HFFc6 (cell line): ENCODE measurements around the gene KLK13. TPM values are rescaled to one million over a fixed set of nuclear protein-coding genes. Genes with fewer than 3 reads are reported as not detected.

Experiments used
- DNase-seq: peaks from one replicate; pipeline ENCODE4 v3.0.0-alpha.2; 2018
- H3K27ac Mint-ChIP-seq: 2 replicates; pipeline ENCODE4 v1.8.0; 2020; ENCODE audit warnings: mild to moderate bottlenecking, mixed read lengths
- H3K27me3 Mint-ChIP-seq: 2 replicates; pipeline ENCODE4 v1.8.0; 2021; ENCODE audit warnings: mild to moderate bottlenecking, moderate library complexity, mixed read lengths; ENCODE audit not compliant: insufficient read depth
- H3K36me3 Mint-ChIP-seq: 2 replicates; pipeline ENCODE4 v1.8.0; 2021; ENCODE audit warnings: low read depth, mixed read lengths
- H3K4me1 Mint-ChIP-seq: 2 replicates; pipeline ENCODE4 v1.8.0; 2020; ENCODE audit warnings: low read depth, mixed read lengths
- H3K4me3 Mint-ChIP-seq: 2 replicates; pipeline ENCODE4 v1.8.0; 2020; ENCODE audit warnings: mild to moderate bottlenecking, moderate library complexity, mixed read lengths
- H3K9me3 Mint-ChIP-seq: 2 replicates; pipeline ENCODE4 v1.8.0; 2020; ENCODE audit warnings: mild to moderate bottlenecking, mixed read lengths
- total RNA-seq, 6 experiments: library from RNA; stranded (reverse); fragmentation: NEBNext Ultra II Directional; extraction: Animal tissue kit (Norgen Biotek cat#: 25700); gene quantifications; 2 replicates in 1 of 6; 3 replicates in 5 of 6; pipeline ENCODE4 v1.2.3, GENCODE V29; 2021
- TF ChIP-seq, protein P1 (sequence below): fragments of 200-600 bp; sonication (generic); IDR thresholded peaks from 2 replicates; pipeline ENCODE4 v1.5.0; 2021; ENCODE audit warnings: antibody characterized with exemption, mild to moderate bottlenecking

Gene KLK13
- total RNA-seq, 6 experiments from 2014 or later, result not detected

DNA sequence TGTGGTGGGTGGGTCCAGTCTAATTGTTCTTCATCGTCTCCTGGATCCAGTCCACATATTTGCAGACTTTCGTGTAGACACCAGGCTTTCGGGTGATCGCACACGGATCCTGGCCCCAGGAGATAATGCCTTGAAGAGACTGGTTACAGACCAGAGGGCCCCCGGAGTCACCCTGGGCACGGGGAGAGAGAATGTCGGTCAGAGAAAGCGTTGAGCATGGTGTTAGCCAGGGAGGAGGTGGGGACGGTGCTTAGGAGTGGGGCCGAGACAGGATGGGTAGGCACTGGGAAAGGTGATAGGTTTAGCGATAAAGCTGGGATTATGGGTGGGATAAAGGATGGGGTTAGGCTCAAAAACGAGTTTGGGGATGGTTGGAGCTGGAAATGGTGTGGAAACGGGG is 42.4 kb downstream of the KLK13 start:
- TF ChIP-seq, protein P1, sequence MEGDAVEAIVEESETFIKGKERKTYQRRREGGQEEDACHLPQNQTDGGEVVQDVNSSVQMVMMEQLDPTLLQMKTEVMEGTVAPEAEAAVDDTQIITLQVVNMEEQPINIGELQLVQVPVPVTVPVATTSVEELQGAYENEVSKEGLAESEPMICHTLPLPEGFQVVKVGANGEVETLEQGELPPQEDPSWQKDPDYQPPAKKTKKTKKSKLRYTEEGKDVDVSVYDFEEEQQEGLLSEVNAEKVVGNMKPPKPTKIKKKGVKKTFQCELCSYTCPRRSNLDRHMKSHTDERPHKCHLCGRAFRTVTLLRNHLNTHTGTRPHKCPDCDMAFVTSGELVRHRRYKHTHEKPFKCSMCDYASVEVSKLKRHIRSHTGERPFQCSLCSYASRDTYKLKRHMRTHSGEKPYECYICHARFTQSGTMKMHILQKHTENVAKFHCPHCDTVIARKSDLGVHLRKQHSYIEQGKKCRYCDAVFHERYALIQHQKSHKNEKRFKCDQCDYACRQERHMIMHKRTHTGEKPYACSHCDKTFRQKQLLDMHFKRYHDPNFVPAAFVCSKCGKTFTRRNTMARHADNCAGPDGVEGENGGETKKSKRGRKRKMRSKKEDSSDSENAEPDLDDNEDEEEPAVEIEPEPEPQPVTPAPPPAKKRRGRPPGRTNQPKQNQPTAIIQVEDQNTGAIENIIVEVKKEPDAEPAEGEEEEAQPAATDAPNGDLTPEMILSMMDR, result no peak
- Mint-ChIP-seq H3K36me3 (no peaks in the 10 kb centered on the region; the same call in 1 of the 2 replicates), H3K27me3 (peaks cover 19% of the 10 kb centered on the region), H3K4me3 (no peak overlapping the region), H3K9me3 (peaks cover 4% of the 10 kb centered on the region; the same call in 1 of the 2 replicates), H3K4me1 (peaks cover 6% of the 10 kb centered on the region; the same call in 1 of the 2 replicates), H3K27ac (no peak overlapping the region)
- no peak for DNase-seq

GRCh38 chr19:51020988-51021651 is 43.8 kb downstream of the KLK13 start:
- peak; percentile 51 for DNase-seq
- no peak overlapping the region for H3K4me3 Mint-ChIP-seq
- peaks cover 1% of the 10 kb centered on the region for H3K9me3 Mint-ChIP-seq
- H3K4me1 Mint-ChIP-seq, result peaks cover 6% of the 10 kb centered on the region; the same call in 1 of the 2 replicates
- no peaks in the 10 kb centered on the region; the same call in 1 of the 2 replicates for H3K36me3 Mint-ChIP-seq
- TF ChIP-seq, protein P1, result peak; percentile 76
- no peak overlapping the region for H3K27ac Mint-ChIP-seq
- peaks cover 20% of the 10 kb centered on the region for H3K27me3 Mint-ChIP-seq

GRCh38 chr19:51019544-51019925 is 45.4 kb downstream of the KLK13 start, which contains the start of gene KLK10:
TSS of gene KLK10 (minus strand) at chr19:51019709. CDS start at chr19:51019130, 579 bp downstream.
- Mint-ChIP-seq H3K4me3 (peak within 1 kb of the TSS; percentile 45; the same call in 1 of the 2 replicates), H3K36me3 (no peaks in the 10 kb centered on the region; the same call in 1 of the 2 replicates), H3K4me1 (peaks cover 6% of the 10 kb centered on the region; the same call in 1 of the 2 replicates), H3K9me3 (peaks cover 6% of the 10 kb centered on the region), H3K27me3 (peaks cover 20% of the 10 kb centered on the region), H3K27ac (no peak within 1 kb of the TSS)
- TF ChIP-seq, protein P1, result no peak
- no peak for DNase-seq

DNA sequence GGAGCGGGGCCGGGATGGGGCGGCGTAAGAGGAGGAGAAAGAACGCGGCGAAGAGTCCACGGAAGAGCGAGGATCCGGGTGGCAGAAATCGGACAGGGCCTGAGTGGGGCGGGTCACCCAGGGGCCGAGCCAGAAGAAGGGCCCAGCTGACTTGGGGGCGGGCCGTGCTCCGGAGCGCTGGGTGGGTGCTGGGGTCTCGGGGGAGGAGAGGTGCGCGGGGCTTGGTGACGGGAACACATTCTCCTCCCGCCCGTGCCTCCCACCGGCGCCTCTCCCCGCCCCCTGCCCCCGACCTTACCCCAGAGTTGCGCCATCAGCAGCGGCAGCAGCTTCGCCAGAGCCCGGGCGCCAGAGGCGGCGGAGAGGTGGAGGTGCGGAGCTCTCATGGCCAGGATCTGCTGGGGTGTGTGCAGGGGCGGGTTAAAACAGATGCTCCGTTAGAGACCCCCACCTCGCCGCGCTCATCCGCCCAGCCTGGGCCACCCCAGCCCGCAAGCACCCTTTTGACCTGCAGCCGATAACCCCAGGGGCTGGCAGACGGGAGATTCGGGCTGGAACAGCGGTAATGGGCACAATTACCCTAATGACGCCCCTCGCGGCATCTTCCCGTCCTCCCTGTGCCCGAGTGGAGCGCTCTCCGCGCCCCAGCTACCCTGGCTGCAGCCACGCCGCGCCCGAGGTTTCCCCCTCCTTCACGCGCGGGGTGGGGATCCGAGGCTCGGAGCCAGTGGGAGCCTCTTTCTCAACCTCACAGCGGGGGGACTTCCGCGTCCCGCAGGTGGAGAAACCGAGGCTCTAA is 45.9 kb downstream of the KLK13 start:
- H3K4me1 Mint-ChIP-seq, result peaks cover 6% of the 10 kb centered on the region; the same call in 1 of the 2 replicates
- TF ChIP-seq, protein P1, result no peak
- H3K4me3 Mint-ChIP-seq, result peak overlapping the region; percentile 45; the same call in 1 of the 2 replicates
- DNase-seq, result no peak
- H3K27me3 Mint-ChIP-seq, result peaks cover 23% of the 10 kb centered on the region
- peaks cover 12% of the 10 kb centered on the region for H3K9me3 Mint-ChIP-seq
- H3K36me3 Mint-ChIP-seq, result no peaks in the 10 kb centered on the region; the same call in 1 of the 2 replicates
- H3K27ac Mint-ChIP-seq, result no peak overlapping the region

DNA sequence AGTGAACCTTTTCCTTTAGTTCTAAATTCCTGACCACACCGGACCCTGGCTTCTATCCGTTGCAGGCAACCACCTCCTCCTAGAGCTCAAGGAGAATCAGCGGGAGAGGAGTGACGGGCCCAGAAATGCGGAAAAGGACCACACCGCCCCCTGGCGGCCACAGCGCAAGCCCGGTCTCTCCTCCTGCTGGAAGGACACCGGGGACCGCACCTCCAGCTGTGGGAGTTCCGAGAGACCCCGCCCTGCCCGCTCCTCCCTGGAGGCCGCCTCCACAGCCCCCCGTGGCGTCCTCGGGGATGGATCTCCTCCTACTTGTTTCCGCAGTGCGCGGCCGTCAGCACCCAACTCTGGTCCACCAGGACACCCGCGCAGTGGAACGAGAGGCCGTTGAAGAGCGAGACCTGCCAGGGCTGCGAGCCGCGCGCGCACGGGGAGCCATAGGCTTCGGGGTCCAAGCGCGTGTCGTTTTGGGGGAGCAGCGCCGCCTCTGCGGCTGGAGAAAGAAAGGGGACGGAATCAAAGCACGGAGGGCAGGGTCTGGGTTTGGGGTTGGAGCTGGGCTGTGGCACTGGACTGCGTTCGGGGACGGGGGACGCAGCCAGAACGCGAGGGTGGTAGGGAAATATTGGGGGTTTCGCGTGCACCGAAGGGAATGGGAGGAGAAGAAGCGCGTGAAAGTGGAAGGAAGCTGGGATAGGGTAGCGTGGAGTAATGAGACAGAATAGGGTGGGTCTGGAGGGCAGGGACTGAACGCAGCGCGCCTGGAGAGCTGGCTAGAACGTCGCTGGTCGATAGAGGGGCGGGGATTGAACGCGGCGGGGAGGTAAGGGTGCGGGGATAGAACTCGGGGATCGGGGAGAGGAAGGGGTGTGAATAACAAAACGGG is 47.9 kb downstream of the KLK13 start:
- Mint-ChIP-seq H3K27ac (no peak overlapping the region), H3K9me3 (peaks cover 22% of the 10 kb centered on the region), H3K4me1 (peaks cover 6% of the 10 kb centered on the region; the same call in 1 of the 2 replicates), H3K27me3 (peaks cover 17% of the 10 kb centered on the region), H3K4me3 (no peak overlapping the region), H3K36me3 (no peaks in the 10 kb centered on the region; the same call in 1 of the 2 replicates)
- no peak for DNase-seq
- TF ChIP-seq, protein P1, result peak; percentile 40; the same call in 1 of the 2 replicates
